Measurements from ENCODE around the gene PERP. TPM values are rescaled to one million over a fixed set of nuclear protein-coding genes. Genes with fewer than 3 reads are reported as not detected.

Gene PERP
- polyA plus RNA-seq, 1 donor from 2014 or later: 0.79 TPM

- Histone ChIP-seq H3K9me3 (ENCODE audit: low read length) (no peaks in the 10 kb centered on the region), H3K9ac (ENCODE audit: low read length) (no peak overlapping the region), H4K20me1 (ENCODE audit: insufficient read depth) (no peaks in the 10 kb centered on the region), H3K4me3 (ENCODE audit: low read length) (no peak overlapping the region), H3K9me2 (ENCODE audit: insufficient read depth, low read length) (no peaks in the 10 kb centered on the region), H2AFZ (ENCODE audit: low read depth, low read length) (no peak overlapping the region), H3K27ac (ENCODE audit: low read length) (no peak overlapping the region), H3K4me2 (ENCODE audit: low read length) (no peak overlapping the region), H3F3A (ENCODE audit: insufficient read depth, low read length, poor library complexity, severe bottlenecking) (no peaks in the 10 kb centered on the region), H3K79me2 (replicated peaks; ENCODE audit: insufficient read depth, low read length) (no peaks in the 10 kb centered on the region), H3K36me3 (ENCODE audit: insufficient read depth, low read length) (no peaks in the 10 kb centered on the region), H3K27me3 (ENCODE audit: insufficient read depth, low read depth, low read length) (peaks cover 2% of the 10 kb centered on the region)
- no peak for TF ChIP-seq POLR2AphosphoS5 (IDR thresholded peaks at IDR 0.05)
- no peak for TF ChIP-seq SMC3 (conservative IDR thresholded peaks at IDR 0.05; ENCODE audit: poor library complexity)
- TF ChIP-seq MXI1 (conservative IDR thresholded peaks at IDR 0.05; ENCODE audit: poor library complexity, severe bottlenecking): no peak
- TF ChIP-seq, protein P1, sequence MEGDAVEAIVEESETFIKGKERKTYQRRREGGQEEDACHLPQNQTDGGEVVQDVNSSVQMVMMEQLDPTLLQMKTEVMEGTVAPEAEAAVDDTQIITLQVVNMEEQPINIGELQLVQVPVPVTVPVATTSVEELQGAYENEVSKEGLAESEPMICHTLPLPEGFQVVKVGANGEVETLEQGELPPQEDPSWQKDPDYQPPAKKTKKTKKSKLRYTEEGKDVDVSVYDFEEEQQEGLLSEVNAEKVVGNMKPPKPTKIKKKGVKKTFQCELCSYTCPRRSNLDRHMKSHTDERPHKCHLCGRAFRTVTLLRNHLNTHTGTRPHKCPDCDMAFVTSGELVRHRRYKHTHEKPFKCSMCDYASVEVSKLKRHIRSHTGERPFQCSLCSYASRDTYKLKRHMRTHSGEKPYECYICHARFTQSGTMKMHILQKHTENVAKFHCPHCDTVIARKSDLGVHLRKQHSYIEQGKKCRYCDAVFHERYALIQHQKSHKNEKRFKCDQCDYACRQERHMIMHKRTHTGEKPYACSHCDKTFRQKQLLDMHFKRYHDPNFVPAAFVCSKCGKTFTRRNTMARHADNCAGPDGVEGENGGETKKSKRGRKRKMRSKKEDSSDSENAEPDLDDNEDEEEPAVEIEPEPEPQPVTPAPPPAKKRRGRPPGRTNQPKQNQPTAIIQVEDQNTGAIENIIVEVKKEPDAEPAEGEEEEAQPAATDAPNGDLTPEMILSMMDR (IDR thresholded peaks at IDR 0.05; ENCODE audit: poor library complexity, severe bottlenecking): no peak
- TF ChIP-seq RAD21 (conservative IDR thresholded peaks at IDR 0.05): no peak
- TF ChIP-seq REST (IDR thresholded peaks at IDR 0.05; ENCODE audit: borderline replicate concordance): no peak
- TF ChIP-seq TAF1 (IDR thresholded peaks at IDR 0.05; ENCODE audit: low read depth): no peak
- TF ChIP-seq EZH2 (IDR thresholded peaks at IDR 0.05; ENCODE audit: borderline replicate concordance, insufficient read depth, low read length, poor library complexity, severe bottlenecking): no peak
- no peak for TF ChIP-seq EP300 (conservative IDR thresholded peaks at IDR 0.05; ENCODE audit: poor library complexity, severe bottlenecking)
These were observed 6.5 kb upstream of the PERP start for GRCh38 chr6:138113588-138114210.

GRCh38 chr6:138110229-138110628, 3.0 kb upstream of the PERP start:
- no peak for TF ChIP-seq SMC3 (conservative IDR thresholded peaks at IDR 0.05; ENCODE audit: poor library complexity)
- no peak for TF ChIP-seq POLR2AphosphoS5 (IDR thresholded peaks at IDR 0.05)
- H3K9me3 ChIP-seq (ENCODE audit: low read length): no peaks in the 10 kb centered on the region
- H3K79me2 ChIP-seq (replicated peaks; ENCODE audit: insufficient read depth, low read length): no peaks in the 10 kb centered on the region
- H3K27me3 ChIP-seq (ENCODE audit: insufficient read depth, low read depth, low read length): peaks cover 24% of the 10 kb centered on the region
- no peaks in the 10 kb centered on the region for H3K36me3 ChIP-seq (ENCODE audit: insufficient read depth, low read length)
- H3K4me2 ChIP-seq (ENCODE audit: low read length): no peak overlapping the region
- no peaks in the 10 kb centered on the region for H4K20me1 ChIP-seq (ENCODE audit: insufficient read depth)
- no peaks in the 10 kb centered on the region for H3K9me2 ChIP-seq (ENCODE audit: insufficient read depth, low read length)
- no peaks in the 10 kb centered on the region for H3F3A ChIP-seq (ENCODE audit: insufficient read depth, low read length, poor library complexity, severe bottlenecking)
- no peak overlapping the region for H3K9ac ChIP-seq (ENCODE audit: low read length)
- H2AFZ ChIP-seq (ENCODE audit: low read depth, low read length): no peak overlapping the region
- H3K27ac ChIP-seq (ENCODE audit: low read length): no peak overlapping the region
- H3K4me3 ChIP-seq (ENCODE audit: low read length): no peak overlapping the region

Measured in neural cell (in vitro differentiated cells).